ENCODE measurements around the gene PHACTR3.

The PHACTR3 gene

DNA sequence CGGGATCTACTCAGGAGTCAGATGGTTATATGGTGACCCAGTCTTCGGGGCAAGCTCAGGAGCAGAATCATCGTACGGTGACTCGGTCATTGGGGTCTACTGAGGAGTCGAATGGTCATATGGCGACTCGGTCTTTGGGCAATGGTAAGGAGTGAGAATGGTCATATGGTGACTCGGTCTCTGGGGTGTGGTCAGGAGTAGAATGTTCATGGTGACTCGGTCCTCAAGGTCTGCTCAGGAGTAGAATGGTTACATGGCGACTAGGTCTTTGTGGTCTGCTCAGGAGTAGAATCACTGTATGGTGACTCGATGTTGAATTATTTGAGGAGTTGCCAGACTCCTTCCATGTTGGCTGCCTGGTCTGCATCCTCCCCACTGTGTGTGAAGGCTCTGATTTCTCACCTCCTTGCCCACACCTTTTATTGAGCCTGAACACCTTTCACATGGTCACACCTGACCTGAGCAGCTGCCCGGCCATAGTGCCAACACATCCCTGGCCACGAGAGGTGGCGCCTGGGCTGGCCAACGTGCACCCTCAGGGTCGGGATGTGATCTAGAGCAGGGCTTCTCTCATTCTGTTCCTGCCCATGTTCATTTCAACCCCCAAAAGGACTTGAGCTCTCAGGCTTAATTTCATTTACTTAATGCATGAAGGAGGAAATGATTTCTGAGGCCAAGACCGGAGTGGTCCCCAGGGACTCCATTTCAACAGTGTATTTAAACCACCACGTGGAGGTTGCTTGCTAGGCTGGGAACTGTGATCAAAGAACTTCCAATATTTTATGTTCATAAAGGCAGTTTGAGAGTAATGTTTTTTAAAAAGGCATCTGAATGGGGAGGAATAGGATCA is 119.5 kb downstream of the PHACTR3 start:
- TF ChIP-seq NFIC (IDR thresholded peaks at IDR 0.05) (no peak), REST (IDR thresholded peaks at IDR 0.05; ENCODE audit: low read depth) (no peak), TCF12 (IDR thresholded peaks at IDR 0.05; ENCODE audit: low read depth) (no peak), YY1 (IDR thresholded peaks at IDR 0.05; ENCODE audit: low read depth) (no peak), CREB1 (IDR thresholded peaks at IDR 0.05; ENCODE audit: low read depth) (no peak), TEAD4 (IDR thresholded peaks at IDR 0.05) (no peak), FOXM1 (IDR thresholded peaks at IDR 0.05; ENCODE audit: borderline replicate concordance, low read depth) (no peak), USF1 (IDR thresholded peaks at IDR 0.05) (no peak)

- TF ChIP-seq ZBTB7A (IDR thresholded peaks at IDR 0.05; ENCODE audit: low read depth) (no peak), EP300 (IDR thresholded peaks at IDR 0.05; ENCODE audit: borderline replicate concordance) (no peak), CEBPB (IDR thresholded peaks at IDR 0.05) (no peak)
Observed at GRCh38 chr20:59724457-59725366, 120.4 kb downstream of the PHACTR3 start.

GRCh38 chr20:59725476-59726280 is 121.3 kb downstream of the PHACTR3 start:
- TF ChIP-seq EP300 (IDR thresholded peaks at IDR 0.05; ENCODE audit: borderline replicate concordance): no peak
- no peak for TF ChIP-seq TCF12 (IDR thresholded peaks at IDR 0.05; ENCODE audit: low read depth)
- no peak for TF ChIP-seq NFIC (IDR thresholded peaks at IDR 0.05)
- no peak for TF ChIP-seq EGR1 (IDR thresholded peaks at IDR 0.05)
- TF ChIP-seq RAD21 (IDR thresholded peaks at IDR 0.05; ENCODE audit: low read depth): no peak
- TF ChIP-seq FOXM1 (IDR thresholded peaks at IDR 0.05; ENCODE audit: borderline replicate concordance, low read depth): no peak
- no peak for TF ChIP-seq TAF1 (IDR thresholded peaks at IDR 0.05; ENCODE audit: low read depth)
- TF ChIP-seq, protein P1, sequence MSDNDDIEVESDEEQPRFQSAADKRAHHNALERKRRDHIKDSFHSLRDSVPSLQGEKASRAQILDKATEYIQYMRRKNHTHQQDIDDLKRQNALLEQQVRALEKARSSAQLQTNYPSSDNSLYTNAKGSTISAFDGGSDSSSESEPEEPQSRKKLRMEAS (IDR thresholded peaks at IDR 0.05): no peak
- TF ChIP-seq CREB1 (IDR thresholded peaks at IDR 0.05; ENCODE audit: low read depth): no peak
- no peak for TF ChIP-seq TEAD4 (IDR thresholded peaks at IDR 0.05)
- no peak for TF ChIP-seq CEBPB (IDR thresholded peaks at IDR 0.05)
- no peak for TF ChIP-seq ZBTB7A (IDR thresholded peaks at IDR 0.05; ENCODE audit: low read depth)
- no peak for TF ChIP-seq USF1 (IDR thresholded peaks at IDR 0.05)
- no peak for TF ChIP-seq YY1 (IDR thresholded peaks at IDR 0.05; ENCODE audit: low read depth)

DNA sequence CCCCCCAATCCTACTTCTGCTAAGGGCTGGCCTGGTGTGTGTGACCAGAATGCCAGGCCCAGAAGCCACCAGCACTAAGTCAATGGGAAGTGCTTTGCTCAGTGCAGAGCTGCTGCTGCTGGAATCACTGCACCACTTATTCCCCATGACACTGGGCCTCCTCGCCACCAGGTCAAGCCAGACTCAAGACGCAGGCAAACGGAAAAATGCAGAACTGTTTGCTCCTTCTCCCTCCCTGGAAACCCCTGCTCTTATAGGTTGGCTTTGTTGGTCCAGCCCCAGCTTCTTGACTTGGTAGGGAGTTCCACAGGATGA is 121.9 kb downstream of the PHACTR3 start:
- TF ChIP-seq ZBTB7A (IDR thresholded peaks at IDR 0.05; ENCODE audit: low read depth): no peak
- TF ChIP-seq EP300 (IDR thresholded peaks at IDR 0.05; ENCODE audit: borderline replicate concordance): no peak
- TF ChIP-seq CREB1 (IDR thresholded peaks at IDR 0.05; ENCODE audit: low read depth): no peak
- no peak for TF ChIP-seq EGR1 (IDR thresholded peaks at IDR 0.05)
- no peak for TF ChIP-seq USF1 (IDR thresholded peaks at IDR 0.05)
- no peak for TF ChIP-seq NFIC (IDR thresholded peaks at IDR 0.05)
- TF ChIP-seq TAF1 (IDR thresholded peaks at IDR 0.05; ENCODE audit: low read depth): no peak
- no peak for TF ChIP-seq REST (IDR thresholded peaks at IDR 0.05; ENCODE audit: low read depth)
- no peak for TF ChIP-seq TEAD4 (IDR thresholded peaks at IDR 0.05)
- TF ChIP-seq RAD21 (IDR thresholded peaks at IDR 0.05; ENCODE audit: low read depth): no peak
- TF ChIP-seq, protein P1 (IDR thresholded peaks at IDR 0.05): no peak
- TF ChIP-seq YY1 (IDR thresholded peaks at IDR 0.05; ENCODE audit: low read depth): no peak
- TF ChIP-seq TCF12 (IDR thresholded peaks at IDR 0.05; ENCODE audit: low read depth): no peak
- no peak for TF ChIP-seq CEBPB (IDR thresholded peaks at IDR 0.05)
- no peak for TF ChIP-seq FOXM1 (IDR thresholded peaks at IDR 0.05; ENCODE audit: borderline replicate concordance, low read depth)

Data from Ishikawa (cell line).